Activated naive CD4-positive, alpha-beta T cell treated with Interleukin-2 at 50 U/mL for 16 hours (primary cell): ENCODE results near the gene SLC27A6.
"Not testable (repeated sequence)": the region's sequence is repeated elsewhere in the genome, so short reads cannot be mapped to it uniquely, and the experiment has no call there.

Experiments used
- DNase-seq: peaks from one replicate; pipeline ENCODE4 v3.0.0-alpha.2; 2020

Gene SLC27A6

DNA sequence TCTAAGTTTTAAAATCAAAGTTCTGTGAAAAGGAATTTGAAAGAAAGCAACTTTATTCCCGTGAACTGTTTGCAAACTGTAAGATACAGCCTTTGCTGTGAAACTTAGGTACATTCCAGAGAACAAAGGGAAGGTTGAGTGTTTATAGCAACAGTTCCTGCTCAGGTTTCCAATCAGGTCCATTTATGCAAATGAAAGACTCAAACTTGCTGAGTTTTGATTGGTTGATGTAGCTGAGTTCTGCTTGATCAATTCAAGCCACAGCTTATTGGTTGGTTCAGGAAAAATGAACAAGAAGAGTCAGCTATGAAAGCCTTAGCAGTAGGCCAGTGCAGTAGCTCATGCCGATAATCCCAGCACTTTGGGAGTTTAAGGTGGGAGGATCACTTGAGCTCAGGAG, 37.9 kb downstream of the SLC27A6 start:
- DNase-seq = no peak

DNA sequence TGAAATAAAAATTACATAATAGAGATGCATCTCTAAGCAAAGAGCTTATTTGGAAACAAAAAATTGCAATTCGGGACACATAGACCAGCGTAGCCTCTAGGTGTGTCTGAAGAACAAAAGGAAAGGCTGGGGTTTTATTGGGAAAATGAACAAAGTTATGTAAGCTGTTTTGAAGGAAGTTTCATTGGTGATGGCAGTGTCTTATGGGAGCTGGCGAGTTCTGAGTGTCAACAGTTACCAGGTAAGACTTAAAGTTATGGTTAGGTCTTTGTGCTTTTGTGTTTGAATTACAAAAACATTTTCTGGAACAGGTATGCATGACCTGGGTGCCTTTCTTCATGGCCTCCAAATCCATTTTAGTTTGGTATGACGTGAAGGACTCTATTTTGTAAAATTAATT, 48.9 kb downstream of the SLC27A6 start:
- DNase-seq = no peak

- DNase-seq = no peak
These were observed 53.5 kb downstream of the SLC27A6 start for GRCh38 chr5:129018837-129019236.

GRCh38 chr5:129019401-129019908, 54.2 kb downstream of the SLC27A6 start:
- no peak for DNase-seq

DNA sequence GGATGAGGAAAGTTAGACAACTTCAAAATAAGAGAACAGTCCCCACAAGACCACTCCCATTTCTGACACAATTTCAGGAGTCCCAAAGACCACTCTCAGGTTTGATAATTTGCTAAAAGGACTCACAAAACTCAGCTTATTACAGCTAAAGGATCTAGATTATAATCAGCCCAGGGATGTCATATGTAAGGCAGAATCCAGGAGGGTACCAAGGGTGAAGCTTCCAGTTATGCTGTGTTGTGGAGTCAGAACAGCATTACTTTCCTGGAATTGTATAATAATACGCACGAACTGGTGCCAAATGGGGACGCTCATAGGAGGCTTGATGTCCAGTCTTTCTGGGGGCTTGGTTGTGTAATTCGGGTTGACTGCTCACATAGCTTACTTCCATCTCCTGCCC, 55.4 kb downstream of the SLC27A6 start:
- DNase-seq = no peak

- DNase-seq = no peak
These were observed 56.5 kb downstream of the SLC27A6 start for GRCh38 chr5:129021744-129022143.

DNA sequence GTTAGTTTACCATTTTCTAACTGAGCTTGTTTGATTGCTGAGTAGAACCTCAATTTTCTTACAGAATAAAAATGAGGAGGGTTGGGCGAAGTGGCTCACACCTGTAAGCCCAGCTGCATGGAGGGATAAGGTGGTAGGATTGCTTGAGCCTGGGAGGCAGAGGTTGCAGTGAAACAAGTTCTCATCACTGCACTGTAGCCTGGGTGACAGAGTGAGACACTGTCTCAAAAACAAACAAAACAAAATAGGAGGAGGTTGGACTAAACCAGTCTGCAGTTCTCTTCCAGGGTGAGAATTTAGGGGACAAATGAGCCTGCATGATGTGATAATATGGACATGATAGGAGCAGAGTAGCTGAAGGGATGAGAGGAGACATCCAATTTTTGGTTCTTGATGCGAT, 57.3 kb downstream of the SLC27A6 start:
- DNase-seq = no peak

- no peak for DNase-seq
These were observed 62.0 kb downstream of the SLC27A6 start for GRCh38 chr5:129027260-129027659.

DNA sequence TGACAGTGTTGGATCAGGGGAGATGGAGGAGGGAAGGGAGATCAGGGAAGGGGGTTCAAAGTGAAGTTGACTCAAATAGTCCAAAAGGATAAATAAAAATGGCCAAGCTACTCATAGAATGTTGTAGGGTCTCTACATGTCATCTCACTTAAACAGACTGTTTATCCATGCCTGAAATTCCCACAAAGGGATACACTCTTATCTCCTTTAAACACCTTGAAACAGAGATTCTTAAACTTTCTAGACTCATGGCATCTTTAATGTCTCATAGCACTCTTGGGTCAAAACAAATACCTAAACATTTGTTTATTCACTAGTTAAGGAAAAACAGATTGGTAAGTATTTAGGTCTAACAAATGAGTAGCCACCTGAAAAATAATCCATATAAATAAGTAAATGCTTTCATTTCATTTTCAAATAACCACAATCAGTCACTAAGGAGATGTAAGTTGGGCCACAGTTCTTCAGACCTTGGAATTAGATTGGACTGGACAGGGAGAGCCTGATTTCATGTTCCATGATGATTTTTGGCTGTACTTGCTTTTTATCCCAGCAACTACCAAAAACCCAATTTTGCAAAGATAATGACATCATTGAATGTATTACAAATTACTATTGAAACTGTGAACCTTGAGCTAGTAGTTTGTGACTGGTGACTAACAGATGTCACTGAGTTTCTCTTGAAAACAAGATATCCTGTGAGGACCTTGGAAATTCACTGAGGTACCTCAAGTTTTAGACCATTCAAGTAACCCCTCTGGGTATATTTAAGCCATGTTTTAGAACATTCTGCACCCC, 66.8 kb downstream of the SLC27A6 start:
- no peak for DNase-seq

DNA sequence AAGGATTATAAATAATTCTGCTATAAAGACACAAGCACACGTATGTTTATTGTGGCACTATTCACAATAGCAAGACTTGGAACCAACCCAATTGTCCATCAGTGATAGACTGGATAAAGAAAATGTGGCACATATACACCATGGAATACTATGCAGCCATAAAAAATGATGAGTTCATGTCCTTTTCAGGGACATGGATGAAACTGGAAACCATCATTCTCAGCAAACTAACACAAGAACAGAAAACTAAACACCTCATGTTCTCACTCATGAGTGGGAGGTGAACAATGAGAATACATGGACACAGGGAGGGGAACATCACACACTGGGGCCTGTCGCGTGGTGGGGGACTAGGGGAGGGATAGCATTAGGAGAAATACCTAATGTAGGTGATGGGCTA, 71.0 kb downstream of the SLC27A6 start:
- DNase-seq = not testable (repeated sequence)

DNA sequence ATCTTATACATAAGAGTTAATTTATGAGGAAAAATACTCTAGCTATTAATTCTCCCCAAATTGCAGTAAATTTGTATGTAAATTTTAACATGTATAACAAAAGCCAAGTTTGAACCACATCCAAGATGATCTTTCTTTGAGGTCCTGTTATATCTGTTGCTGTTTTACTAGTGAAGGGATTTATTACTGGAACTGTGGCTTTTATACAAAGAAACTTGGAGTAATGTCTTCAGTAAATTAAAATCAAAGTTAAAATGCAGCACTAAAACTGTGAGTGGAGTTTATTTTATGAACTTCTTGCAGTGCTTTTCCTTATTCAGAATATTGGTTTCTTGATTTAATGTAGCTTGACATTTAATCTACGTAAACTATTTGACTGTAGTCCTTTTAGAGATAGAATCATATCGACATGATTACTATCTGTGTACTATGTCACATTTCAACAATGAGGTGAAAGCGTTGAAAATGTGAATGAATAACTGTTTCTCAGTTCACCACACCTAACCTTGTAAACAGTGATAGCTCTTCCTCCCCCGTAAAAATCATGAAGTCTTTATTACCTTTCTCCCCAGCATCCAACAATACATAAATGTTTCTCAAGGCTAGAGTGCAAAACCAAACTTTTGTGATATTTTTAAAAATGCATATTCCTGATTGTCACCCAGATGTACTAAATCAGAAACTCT, 76.1 kb downstream of the SLC27A6 start:
- no peak for DNase-seq

DNA sequence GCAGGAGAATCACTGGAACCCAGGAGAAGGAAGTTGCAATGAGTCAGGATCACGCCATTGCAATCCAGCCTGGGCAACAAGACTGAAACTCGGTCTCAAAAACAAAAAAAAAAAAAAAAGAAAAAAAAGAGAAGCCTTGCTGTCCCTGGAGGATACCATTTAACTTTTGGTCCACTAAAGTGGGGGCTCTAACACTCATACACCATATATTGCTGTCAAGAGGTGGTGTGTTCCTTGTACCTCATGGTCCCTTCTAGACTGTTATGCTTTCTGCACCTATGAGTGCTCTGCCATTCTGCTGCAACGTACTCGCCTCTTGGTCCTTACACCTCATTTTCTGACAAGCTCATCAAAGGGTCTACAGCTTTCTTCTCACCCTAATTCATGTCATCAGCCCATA, 77.0 kb downstream of the SLC27A6 start:
- no peak for DNase-seq

- no peak for DNase-seq
These were observed 78.6 kb downstream of the SLC27A6 start for GRCh38 chr5:129043894-129044293.

DNA sequence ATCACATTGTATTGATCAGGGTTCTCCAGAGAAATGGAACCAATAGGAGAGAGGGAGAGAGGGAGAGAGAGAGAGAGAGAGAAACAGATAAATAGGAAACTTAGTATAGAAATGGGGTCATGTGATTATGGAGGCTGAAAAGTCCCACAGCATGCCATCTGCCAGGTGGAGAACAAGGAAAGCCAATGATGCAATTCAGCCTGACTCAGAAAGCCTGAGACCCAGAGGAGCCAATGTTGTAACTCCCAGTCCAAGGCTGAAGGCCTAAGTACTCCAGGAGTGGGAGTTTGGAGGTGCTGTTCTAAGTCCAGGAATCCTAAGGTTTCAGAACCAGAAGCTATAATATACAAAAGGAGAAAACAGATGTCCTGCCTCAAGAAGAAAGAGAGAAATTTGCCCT, 80.9 kb downstream of the SLC27A6 start:
- DNase-seq = no peak

DNA sequence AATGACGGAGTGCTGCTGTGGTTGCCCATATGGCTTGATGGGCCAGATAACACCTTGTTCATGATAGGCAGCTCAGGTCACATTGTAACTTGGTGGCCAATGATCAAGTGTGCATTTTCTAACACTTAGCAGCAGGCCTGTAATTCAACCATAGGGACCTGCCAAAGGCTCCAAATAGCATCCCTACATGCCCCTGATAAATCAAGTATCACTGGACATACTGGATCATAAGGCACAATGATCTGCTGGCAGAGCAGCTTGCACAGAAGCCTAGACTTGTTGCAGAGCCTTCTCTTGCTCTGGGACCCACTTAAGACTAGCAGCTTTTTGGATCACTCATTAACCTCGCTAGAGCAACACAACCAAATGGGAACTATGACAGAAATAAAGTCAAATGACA, 83.2 kb downstream of the SLC27A6 start:
- DNase-seq = no peak

GRCh38 chr5:129049126-129049799, 84.0 kb downstream of the SLC27A6 start:
- no peak for DNase-seq

- no peak for DNase-seq
These were observed 86.0 kb downstream of the SLC27A6 start for GRCh38 chr5:129051283-129051682.

DNA sequence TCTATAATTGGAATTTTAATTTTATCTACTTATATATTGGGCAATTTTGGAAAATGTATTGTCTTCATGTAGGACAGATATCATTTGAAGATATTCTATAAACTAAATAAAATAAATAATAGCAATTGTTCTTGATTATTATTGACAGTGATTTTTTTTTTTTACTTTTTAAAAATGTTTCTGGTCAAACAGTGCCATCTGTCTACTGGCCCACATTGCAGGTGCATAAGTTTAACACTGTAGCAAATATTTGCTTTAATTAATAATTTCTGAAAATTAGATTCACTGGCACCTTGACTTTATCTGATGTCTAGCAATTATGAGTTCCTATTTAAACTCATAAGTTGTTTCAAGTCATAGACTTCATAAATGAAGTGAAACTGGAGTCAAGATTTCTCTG, 88.2 kb downstream of the SLC27A6 start:
- DNase-seq = no peak

GRCh38 chr5:129057329-129057728, 92.0 kb downstream of the SLC27A6 start:
- DNase-seq = no peak

GRCh38 chr5:129061849-129062248, 96.6 kb downstream of the SLC27A6 start:
- DNase-seq = no peak

GRCh38 chr5:129063483-129064113, 98.3 kb downstream of the SLC27A6 start:
- no peak for DNase-seq

DNA sequence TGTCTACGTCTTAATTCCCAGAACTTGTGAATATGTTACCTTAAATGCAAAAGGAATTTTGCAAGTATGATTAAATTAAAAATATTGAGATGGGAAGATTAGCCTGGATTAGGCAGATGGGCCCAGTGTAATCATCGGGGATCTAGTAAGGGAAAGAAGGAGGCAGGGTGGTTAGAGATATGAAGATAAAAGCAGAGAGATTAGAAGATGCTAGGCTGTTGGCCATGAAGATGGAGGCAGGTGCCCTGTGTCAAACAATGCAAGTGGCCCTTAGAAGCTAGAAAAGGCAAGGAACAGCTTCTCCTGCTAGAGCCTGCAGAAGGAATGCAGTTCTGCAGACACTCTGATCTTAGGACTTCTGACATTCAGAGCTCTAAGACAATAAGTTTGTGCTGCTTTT, 100.4 kb downstream of the SLC27A6 start:
- DNase-seq = no peak

DNA sequence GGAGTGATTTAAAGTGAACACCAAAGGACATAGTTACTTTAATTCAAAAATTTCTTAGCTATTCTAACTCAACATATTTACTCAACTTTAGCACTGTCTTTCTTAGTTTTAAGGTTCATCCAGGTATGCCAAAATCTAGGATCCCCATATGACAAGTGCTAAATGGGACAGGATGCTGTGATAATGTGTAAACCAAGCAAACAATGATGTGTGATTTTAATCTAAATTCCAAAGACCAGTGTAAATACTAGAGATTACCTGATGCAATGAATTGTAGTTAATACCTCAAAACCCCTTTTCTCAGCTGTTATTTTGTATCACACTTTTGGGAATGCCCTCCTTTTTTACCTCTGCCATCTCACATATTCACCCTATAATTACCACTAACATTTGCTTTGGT, 102.5 kb downstream of the SLC27A6 start:
- DNase-seq = no peak
